ENCODE measurements around the gene DCBLD2.

DCBLD2 gene

GRCh38 chr3:98814817-98815420 is 86.6 kb downstream of the DCBLD2 start:
- H3K27ac ChIP-seq: no peak overlapping the region
- no peaks in the 10 kb centered on the region for H3K27me3 ChIP-seq
- no peaks in the 10 kb centered on the region for H3K9me3 ChIP-seq
- H3K36me3 ChIP-seq: peaks cover 7 to 18% (median 7%) of the 10 kb centered on the region in 3 donors
- DNase-seq: no peak
- intact Hi-C loops (cut with DNase I; ENCODE audit: low total_unique reads): no loop called here
- no peak overlapping the region for H3K4me3 ChIP-seq
- TF ChIP-seq, protein P1, sequence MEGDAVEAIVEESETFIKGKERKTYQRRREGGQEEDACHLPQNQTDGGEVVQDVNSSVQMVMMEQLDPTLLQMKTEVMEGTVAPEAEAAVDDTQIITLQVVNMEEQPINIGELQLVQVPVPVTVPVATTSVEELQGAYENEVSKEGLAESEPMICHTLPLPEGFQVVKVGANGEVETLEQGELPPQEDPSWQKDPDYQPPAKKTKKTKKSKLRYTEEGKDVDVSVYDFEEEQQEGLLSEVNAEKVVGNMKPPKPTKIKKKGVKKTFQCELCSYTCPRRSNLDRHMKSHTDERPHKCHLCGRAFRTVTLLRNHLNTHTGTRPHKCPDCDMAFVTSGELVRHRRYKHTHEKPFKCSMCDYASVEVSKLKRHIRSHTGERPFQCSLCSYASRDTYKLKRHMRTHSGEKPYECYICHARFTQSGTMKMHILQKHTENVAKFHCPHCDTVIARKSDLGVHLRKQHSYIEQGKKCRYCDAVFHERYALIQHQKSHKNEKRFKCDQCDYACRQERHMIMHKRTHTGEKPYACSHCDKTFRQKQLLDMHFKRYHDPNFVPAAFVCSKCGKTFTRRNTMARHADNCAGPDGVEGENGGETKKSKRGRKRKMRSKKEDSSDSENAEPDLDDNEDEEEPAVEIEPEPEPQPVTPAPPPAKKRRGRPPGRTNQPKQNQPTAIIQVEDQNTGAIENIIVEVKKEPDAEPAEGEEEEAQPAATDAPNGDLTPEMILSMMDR (IDR thresholded peaks at IDR 0.05): no peak
- no peaks in the 10 kb centered on the region for H3K4me1 ChIP-seq

DNA sequence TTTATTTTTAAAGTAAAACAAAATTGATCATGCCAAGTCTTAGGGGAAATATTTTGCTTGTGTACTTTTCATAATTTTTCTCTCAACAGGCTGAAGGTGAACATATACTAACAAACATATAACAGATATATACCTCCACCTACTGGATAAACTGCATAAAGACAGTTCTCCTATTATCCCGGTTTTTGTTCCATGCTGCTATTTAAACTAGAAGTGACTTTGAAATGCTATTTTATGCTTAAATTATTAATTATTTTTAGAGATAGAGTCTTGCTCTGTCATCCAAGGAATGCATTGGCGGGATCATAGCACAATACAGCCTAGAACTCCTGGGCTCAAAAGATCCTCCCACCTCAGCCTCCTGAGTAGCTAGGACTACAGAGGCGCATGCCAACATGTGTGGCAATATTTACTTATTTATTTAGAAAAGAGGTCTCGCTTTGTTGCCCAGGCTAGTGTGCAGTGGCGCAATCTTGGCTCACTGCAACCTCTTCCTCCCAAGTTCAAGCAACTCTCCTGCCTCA is 88.6 kb downstream of the DCBLD2 start:
- Histone ChIP-seq H3K27ac (no peak overlapping the region), H3K4me1 (peaks cover 0 to 8% (median 0%) of the 10 kb centered on the region in 4 donors), H3K27me3 (no peaks in the 10 kb centered on the region), H3K9me3 (no peaks in the 10 kb centered on the region), H3K36me3 (peaks cover 7 to 14% (median 9%) of the 10 kb centered on the region in 3 donors), H3K4me3 (no peak overlapping the region)
- TF ChIP-seq, protein P1 (IDR thresholded peaks at IDR 0.05): peak; percentile 64 to 74
- intact Hi-C loops (cut with DNase I; ENCODE audit: low total_unique reads): loop anchor here (2.0 kb wide), 1 partner anchor 210 kb away; no protein-coding TSS in a partner anchor
- DNase-seq: no peak

- no peak overlapping the region for H3K4me3 ChIP-seq
- no peak for DNase-seq
- H3K4me1 ChIP-seq: peaks cover 0 to 8% (median 0%) of the 10 kb centered on the region in 4 donors
- TF ChIP-seq, protein P1 (IDR thresholded peaks at IDR 0.05): no peak
- H3K9me3 ChIP-seq: no peaks in the 10 kb centered on the region
- no peak overlapping the region for H3K27ac ChIP-seq
- H3K27me3 ChIP-seq: no peaks in the 10 kb centered on the region
- peaks cover 21 to 33% (median 23%) of the 10 kb centered on the region in 3 donors for H3K36me3 ChIP-seq
- intact Hi-C loops (cut with DNase I; ENCODE audit: low total_unique reads): loop anchor here (2.0 kb wide), 1 partner anchor 214 kb away; no protein-coding TSS in a partner anchor
Observed at GRCh38 chr3:98811048-98811447, 90.4 kb downstream of the DCBLD2 start.

DNA sequence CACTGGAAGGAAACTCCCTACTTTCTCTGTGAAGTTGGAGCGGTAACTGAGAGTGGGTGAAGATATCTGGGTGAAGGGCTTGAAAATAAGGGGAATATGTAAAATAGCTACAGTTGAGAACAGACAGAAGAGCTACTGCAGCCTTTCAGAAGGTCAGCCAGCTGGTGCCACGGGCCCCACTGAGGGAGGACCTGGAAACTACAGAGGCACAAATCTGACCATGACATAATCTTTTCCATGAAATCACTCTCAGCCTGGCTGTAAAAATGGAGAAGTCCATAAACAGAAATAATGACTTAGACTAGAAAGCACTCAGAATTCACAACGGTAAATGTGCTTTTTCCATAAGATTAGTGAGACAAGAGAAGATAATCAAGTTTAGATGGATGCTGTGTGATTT is 91.9 kb downstream of the DCBLD2 start:
- intact Hi-C loops (cut with DNase I; ENCODE audit: low total_unique reads): loop anchor here (2.0 kb wide), 1 partner anchor 77 kb away; no protein-coding TSS in a partner anchor
- TF ChIP-seq, protein P1 (IDR thresholded peaks at IDR 0.05): no peak
- Histone ChIP-seq H3K4me1 (peaks cover 0 to 8% (median 0%) of the 10 kb centered on the region in 4 donors), H3K27me3 (no peaks in the 10 kb centered on the region), H3K27ac (no peak overlapping the region), H3K4me3 (no peak overlapping the region), H3K36me3 (peaks cover 30 to 38% (median 32%) of the 10 kb centered on the region in 3 donors), H3K9me3 (no peaks in the 10 kb centered on the region)
- no peak for DNase-seq

DNA sequence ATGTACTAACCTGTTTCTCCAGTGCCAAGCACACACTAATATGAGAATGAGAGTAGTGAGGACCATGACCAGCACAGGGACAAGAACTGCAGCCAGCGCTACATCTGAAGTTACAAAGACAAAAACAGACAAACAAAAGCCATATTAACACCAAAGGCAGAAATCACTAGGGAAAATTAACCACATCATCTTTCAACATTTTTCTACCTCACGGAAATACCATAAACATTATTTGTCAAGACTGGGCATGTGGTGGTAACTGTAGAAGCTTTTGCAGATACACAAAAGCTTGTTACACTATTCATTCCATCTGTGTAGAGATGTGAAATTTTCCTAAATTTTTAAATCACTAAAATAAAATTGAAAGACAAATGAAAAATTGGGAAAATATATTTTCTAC is 93.4 kb downstream of the DCBLD2 start:
- H3K4me1 ChIP-seq: peaks cover 0 to 8% (median 0%) of the 10 kb centered on the region in 4 donors
- no peak overlapping the region for H3K27ac ChIP-seq
- H3K36me3 ChIP-seq: peaks cover 24 to 34% (median 30%) of the 10 kb centered on the region in 3 donors
- no peaks in the 10 kb centered on the region for H3K27me3 ChIP-seq
- DNase-seq: no peak
- intact Hi-C loops (cut with DNase I; ENCODE audit: low total_unique reads): loop anchor here (2.0 kb wide), 1 partner anchor 75 kb away; no protein-coding TSS in a partner anchor
- no peak overlapping the region for H3K4me3 ChIP-seq
- H3K9me3 ChIP-seq: no peaks in the 10 kb centered on the region
- TF ChIP-seq, protein P1 (IDR thresholded peaks at IDR 0.05): no peak

Data from tibial artery (tissue), 4 donors.